Adrenal gland (tissue), 5 donors: ENCODE results near the gene USPL1.

Experiments used
- POLR2A ChIP-seq, 2 donors: fragments of 450-650 bp; IDR thresholded peaks; one replicate each; pipeline ENCODE4 v1.6.1; 2017; ENCODE audit warnings: antibody characterized with exemption in 2 of 2, mild to moderate bottlenecking in 2 of 2, moderate library complexity in 1 of 2
- TF ChIP-seq, protein P1 (sequence below), 6 experiments: fragments of 450-650 bp in 4 of 6; fragments of 200-600 bp in 2 of 6; sonication (generic) in 1 of 6; IDR thresholded peaks; 1 replicate in 5 of 6; 2 replicates in 1 of 6; pipeline versions ENCODE4 v1.5.1 to v1.8.0; 2016 to 2021; ENCODE audit warnings: antibody characterized with exemption in 6 of 6, mild to moderate bottlenecking in 2 of 6, moderate library complexity in 1 of 6
- donor health status: DM: no; HTN: no; CAD: no.

DNA sequence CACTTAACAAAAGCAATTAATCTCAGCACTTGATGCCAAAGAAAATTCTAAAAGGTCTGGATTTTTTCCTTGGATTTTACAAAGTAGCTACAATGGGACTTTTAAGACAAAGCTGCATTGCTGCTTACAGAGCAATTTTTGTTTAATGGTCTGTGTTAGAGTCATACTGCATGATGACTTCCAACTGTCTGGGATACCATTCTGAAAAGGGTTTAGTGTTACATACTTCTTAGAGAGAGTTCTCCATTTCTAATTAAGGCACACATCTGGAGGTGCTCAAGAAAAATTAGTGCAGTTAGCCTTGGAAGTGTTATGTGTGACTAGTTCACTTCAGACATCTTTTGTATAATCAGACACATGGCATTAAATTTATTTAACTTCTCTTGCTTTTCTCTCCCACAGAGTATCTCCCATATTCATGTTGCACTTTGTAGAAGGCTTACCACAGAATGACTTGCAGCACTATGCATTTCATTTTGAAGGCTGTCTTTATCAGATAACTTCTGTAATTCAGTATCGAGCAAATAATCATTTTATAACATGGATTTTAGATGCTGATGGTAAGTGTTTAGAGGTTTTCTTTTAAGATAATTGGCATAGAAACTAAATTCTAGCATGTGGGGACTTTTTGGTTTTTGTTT is 35.1 kb downstream of the USPL1 start:
- TF ChIP-seq, protein P1, sequence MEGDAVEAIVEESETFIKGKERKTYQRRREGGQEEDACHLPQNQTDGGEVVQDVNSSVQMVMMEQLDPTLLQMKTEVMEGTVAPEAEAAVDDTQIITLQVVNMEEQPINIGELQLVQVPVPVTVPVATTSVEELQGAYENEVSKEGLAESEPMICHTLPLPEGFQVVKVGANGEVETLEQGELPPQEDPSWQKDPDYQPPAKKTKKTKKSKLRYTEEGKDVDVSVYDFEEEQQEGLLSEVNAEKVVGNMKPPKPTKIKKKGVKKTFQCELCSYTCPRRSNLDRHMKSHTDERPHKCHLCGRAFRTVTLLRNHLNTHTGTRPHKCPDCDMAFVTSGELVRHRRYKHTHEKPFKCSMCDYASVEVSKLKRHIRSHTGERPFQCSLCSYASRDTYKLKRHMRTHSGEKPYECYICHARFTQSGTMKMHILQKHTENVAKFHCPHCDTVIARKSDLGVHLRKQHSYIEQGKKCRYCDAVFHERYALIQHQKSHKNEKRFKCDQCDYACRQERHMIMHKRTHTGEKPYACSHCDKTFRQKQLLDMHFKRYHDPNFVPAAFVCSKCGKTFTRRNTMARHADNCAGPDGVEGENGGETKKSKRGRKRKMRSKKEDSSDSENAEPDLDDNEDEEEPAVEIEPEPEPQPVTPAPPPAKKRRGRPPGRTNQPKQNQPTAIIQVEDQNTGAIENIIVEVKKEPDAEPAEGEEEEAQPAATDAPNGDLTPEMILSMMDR (IDR thresholded peaks at IDR 0.05): no peak
- TF ChIP-seq POLR2A (IDR thresholded peaks at IDR 0.05): no peak
